GM19463 (cell line): ENCODE results near the gene NAALADL2.

Source experiments
- ATAC-seq: cut with Tn5 transposase; IDR thresholded peaks from one replicate; pipeline ENCODE4 v1.9.1; 2021; ENCODE audit warnings: mild to moderate bottlenecking, moderate library complexity; ENCODE audit not compliant: unreplicated experiment

NAALADL2 gene

GRCh38 chr3:174859114-174859735 lies at the start of gene NAALADL2:
TSS of gene NAALADL2 (plus strand) at chr3:174859334.
- no peak for ATAC-seq

- no peak for ATAC-seq
These were observed 48.9 kb upstream of the NAALADL2 start for GRCh38 chr3:174810254-174810653.

DNA sequence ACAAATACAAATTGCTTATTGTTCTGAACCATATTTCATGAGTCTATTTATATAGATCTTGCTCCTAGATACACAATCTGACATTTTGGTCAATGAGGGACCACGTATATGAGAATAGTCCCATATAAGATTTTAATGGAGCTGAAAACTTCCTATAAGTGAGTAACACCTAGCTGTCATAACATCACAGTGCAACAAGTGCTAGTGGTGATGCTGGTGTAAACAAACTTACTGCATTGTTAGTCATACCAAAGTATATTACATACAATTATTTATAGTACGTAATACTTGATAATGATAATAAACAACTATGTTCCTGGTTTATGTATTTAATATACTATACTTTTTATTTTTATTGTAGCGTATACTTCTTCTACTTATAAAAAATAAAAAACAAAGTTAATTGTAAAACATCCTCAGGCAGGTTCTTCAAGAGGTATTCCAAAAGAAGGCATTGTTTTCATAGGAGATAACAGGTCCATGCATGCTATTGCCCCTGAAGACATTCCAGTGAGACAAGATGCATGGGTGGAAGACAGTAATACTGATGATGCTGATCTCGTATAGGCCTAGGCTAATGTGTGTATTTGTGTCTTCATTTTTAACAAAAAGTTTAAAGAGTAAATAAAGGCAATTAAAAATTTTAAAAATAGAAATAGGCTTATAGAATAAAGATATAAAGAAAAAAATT lies 46.8 kb upstream of the NAALADL2 start:
- no peak for ATAC-seq

- ATAC-seq = no peak
These were observed 43.4 kb upstream of the NAALADL2 start for GRCh38 chr3:174815750-174816149.

GRCh38 chr3:174820885-174821284 lies 38.2 kb upstream of the NAALADL2 start:
- no peak for ATAC-seq

- ATAC-seq = no peak
These were observed 37.7 kb upstream of the NAALADL2 start for GRCh38 chr3:174821477-174821876.

GRCh38 chr3:174822320-174822719 lies 36.8 kb upstream of the NAALADL2 start:
- no peak for ATAC-seq

GRCh38 chr3:174826069-174826468 lies 33.1 kb upstream of the NAALADL2 start:
- no peak for ATAC-seq

DNA sequence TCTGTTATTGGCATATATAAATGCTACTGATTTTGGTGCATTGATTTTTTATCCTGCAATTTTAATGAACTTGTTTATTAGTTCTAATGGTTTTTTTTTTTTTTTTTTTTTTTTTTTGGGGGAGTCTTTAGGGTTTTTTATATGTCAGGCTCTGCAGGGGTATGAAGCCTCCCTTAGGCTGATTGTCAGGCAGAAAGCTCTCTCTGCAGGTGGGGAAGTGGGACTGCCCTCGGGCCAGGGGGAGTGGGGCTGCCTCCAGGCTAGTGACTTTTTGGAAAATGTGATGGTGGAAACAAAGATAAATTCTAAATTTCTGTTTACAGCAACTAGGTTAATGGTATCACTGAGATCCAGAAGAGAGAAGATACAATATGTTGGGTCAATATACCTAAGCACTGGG lies 14.4 kb upstream of the NAALADL2 start:
- no peak for ATAC-seq

DNA sequence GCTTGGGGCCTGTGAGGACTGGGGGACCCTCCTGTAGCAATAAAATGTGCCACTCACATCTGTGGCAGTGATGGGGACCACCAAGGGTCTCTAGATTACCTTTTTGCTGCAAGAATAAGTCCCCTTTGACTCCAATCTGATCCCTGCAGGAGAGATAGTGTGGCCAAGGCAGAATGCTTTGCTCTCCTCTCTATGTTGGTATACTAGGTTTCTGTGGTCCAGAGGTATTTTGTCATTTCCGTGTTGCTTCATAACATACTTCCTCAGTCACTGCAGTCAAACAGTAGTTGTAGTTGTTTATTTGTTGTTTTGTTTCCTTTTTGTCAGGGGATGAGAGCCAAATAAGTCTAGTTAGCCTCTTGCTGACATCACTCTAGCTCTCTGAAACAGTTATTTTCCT lies 13.1 kb upstream of the NAALADL2 start:
- no peak for ATAC-seq

DNA sequence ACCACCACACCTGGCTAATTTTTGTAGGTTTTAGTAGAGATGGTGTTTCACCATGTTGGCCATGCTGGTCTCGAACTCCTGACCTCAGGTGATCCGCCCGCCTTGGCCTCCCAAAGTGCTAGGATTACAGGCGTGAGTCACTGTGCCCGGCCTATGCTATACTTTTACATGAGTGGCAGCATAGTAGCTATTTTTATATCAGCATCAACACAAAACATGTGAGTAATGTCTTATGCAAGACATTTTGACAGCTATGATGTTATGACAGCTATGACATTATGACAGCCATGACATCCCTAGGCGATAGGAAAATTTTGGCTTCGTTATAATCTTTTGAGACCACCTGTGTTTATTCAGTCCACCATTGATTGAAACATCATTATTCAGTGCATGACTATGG lies 4.1 kb upstream of the NAALADL2 start:
- ATAC-seq = no peak

DNA sequence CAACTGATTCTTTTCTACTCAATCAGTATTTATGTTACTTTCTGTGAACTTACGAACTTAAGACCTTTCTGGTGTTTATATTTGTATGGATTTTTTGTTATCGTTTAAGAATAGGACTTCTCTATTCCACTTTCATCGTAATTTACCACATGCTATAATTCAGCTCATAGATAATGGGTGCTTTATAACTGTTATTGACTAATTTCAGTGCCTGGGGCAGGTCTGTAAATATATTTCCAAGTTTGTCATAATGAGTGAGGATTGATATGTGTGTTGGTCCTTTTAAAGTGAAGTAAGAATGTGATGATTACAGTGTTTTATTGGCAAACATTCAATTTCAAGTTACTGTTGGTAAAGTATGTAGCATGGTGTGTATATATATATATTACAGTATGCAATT lies 1.8 kb upstream of the NAALADL2 start:
- ATAC-seq = no peak

DNA sequence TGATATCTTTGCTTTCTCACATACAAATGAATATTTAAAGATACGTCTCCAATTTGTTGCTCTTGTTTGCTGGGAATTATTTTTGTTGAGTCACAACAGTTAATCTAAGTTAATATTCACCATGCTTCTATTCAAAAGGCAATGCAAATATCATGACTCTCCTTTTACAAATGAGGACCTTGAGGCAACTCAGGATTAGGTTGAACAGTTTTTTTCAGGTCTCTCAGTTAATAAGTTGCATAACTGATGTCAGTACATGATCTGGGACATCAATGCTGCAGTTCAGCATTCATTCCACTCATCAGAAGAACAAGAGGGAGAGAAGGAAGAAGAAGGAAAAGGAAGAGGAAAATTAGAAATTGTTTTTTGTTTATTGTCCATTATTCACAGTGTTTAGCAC lies 781 bp upstream of the NAALADL2 start:
- ATAC-seq = no peak

- no peak for ATAC-seq
These were observed 622 bp downstream of the NAALADL2 start for GRCh38 chr3:174859756-174860155.

- ATAC-seq = no peak
These were observed 3.0 kb downstream of the NAALADL2 start for GRCh38 chr3:174862101-174862500.

DNA sequence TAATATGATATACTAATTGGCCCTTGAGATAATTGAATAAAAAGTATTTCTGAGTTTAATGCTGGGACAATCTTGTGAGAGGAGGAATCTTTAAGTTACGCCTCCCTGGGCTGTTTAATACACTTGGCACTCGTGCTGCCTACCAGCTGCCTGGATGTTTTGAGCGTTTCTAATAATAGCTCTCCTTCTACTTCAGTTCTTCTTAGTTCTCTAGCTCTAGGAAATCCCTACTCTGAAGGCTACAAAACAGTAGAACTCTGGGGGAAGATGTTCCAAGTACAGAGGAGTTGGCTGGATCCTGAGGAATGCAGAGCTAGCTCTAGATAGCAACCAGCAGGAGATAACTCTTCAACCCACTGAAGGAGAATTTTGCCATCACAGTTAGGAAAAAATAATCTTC lies 3.5 kb downstream of the NAALADL2 start:
- ATAC-seq = no peak

- no peak for ATAC-seq
These were observed 4.4 kb downstream of the NAALADL2 start for GRCh38 chr3:174863488-174863887.

DNA sequence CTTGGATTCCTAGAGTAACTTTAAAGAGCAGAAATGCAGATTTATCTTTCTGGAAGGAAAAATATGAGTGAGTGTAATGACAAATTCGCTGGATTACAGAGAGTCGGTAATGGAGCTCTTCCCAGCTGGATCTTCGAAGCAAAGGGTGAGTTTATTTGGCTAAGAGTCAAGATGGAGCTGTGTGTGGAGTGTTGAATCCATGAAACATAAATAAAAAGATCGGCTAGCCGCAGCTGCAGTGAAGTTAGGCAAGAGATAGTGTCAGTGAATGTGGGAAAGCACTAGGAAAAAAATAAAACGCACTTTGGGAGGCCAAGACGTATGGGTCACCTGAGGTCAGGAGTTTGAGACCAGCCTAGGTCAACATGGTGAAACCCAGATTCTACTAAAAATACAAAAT lies 10.3 kb downstream of the NAALADL2 start:
- no peak for ATAC-seq

GRCh38 chr3:174873832-174874657 lies 14.9 kb downstream of the NAALADL2 start:
- no peak for ATAC-seq

- ATAC-seq = no peak
These were observed 23.7 kb downstream of the NAALADL2 start for GRCh38 chr3:174882789-174883188.

DNA sequence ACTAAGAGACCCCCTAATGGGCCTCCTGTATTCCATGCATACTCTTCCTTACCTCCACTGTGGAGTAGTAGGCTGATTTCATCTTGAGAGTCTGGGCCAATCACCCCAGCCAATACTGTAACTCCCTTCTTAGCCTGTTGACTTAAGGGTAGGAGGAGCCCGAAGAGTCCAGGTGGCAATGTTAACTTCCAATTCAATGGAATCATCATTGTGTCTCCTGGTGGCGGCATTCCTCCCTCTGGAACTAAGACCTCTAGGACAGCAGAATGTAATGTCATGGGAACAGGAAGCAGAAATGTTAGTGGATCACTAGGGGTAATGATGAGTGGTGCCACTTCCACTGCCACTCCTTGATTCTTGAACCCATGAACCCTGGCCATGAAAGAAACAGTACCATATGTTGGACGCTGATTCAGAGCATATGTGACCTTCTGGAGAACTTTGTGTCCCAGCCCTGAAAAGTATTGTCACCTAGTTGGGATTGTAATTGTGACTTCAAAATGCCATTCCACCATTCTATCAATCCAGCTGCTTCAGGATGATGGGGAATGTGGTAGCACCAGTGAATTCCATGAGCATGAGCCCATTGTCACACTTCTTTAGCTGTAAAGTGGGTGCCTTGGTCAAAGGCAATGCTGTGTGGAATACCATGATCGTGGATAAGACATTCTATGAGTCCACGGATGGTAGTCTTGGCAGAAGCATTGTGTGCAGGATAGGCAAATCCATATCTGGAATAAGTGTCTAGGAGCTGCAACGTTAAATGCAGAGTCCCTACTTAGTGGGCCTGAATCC lies 24.9 kb downstream of the NAALADL2 start:
- ATAC-seq = no peak
